Testis (tissue), 3 donors: ENCODE data around the gene EDC4. TPM values are rescaled to one million over a fixed set of nuclear protein-coding genes. Genes with fewer than 3 reads are reported as not detected.

Experiments
- DNase-seq: peaks from one replicate; pipeline ENCODE4 v3.0.0-alpha.2; 2019
- H3K27ac ChIP-seq, 2 donors: fragments of 200-600 bp; sonication (generic); one replicate each; pipeline ENCODE4 v1.5.1; 2019
- H3K27me3 ChIP-seq: fragments of 200-600 bp; sonication (generic); one replicate; pipeline ENCODE4 v1.5.1; 2019
- H3K36me3 ChIP-seq: fragments of 200-600 bp; sonication (generic); one replicate; pipeline ENCODE4 v1.5.1; 2017; ENCODE audit warnings: low read depth; ENCODE audit errors: missing control alignments
- H3K4me1 ChIP-seq: fragments of 200-600 bp; sonication (generic); one replicate; pipeline ENCODE4 v1.5.1; 2019
- H3K4me3 ChIP-seq, 2 donors: fragments of 200-600 bp; sonication (generic); one replicate each; pipeline ENCODE4 v1.5.1; 2017 to 2019
- H3K9me3 ChIP-seq: fragments of 200-600 bp; sonication (generic); one replicate; pipeline ENCODE4 v1.5.1; 2017
- POLR2A ChIP-seq: fragments of 450-650 bp; IDR thresholded peaks from one replicate; pipeline ENCODE4 v1.6.1; 2017; ENCODE audit warnings: antibody characterized with exemption, mild to moderate bottlenecking, moderate library complexity
- WGBS, 2 donors: methylation state at CpG; one replicate each; pipeline ENCODE4 v1.1.5; 2018; 5-methylcytosine and 5-hydroxymethylcytosine counted together
- intact Hi-C: fragments of 100-400 bp; cut with DNase I; formaldehyde crosslinking; loops from one replicate; pipeline ENCODE4 v1.15.1; 2023; ENCODE audit warnings: low total_unique reads
- polyA plus RNA-seq: library from polyadenylated mRNA; stranded (reverse); fragments of 350-450 nt; fragmentation: Illumina TruSeq; extraction: RNeasy Lipid Tissue Mini Kit (QIAGEN cat#74804); gene quantifications from one replicate; pipeline ENCODE4 v1.2.3, GENCODE V29; 2014; ENCODE audit warnings: low read depth, low replicate concordance; ENCODE audit not compliant: insufficient read depth
- total RNA-seq, 2 donors: library from RNA; depleted of rRNA; stranded (reverse); fragments of >200 nt; gene quantifications; one replicate each; pipeline ENCODE4 v1.2.3, GENCODE V29; 2016
- TF ChIP-seq, protein P1 (sequence below), 3 experiments: fragments of 450-650 bp in 2 of 3; fragments of 200-600 bp in 1 of 3; sonication (generic) in 1 of 3; IDR thresholded peaks; one replicate each; pipeline ENCODE4 v1.5.1; 2016 to 2019; ENCODE audit warnings: antibody characterized with exemption in 3 of 3, mild to moderate bottlenecking in 2 of 3, moderate library complexity in 1 of 3

Gene EDC4
- total and polyA plus RNA-seq, 3 donors from 2014 or later: 96.7 to 107 (median 106) TPM

GRCh38 chr16:67847064-67847861 lies 25.6 kb upstream of the EDC4 start, which contains the start of gene CENPT:
TSS of gene CENPT (minus strand) at chr16:67847693. CDS start at chr16:67833859, 13,834 bp downstream.
- no peaks in the 10 kb centered on the region for H3K36me3 ChIP-seq
- peaks cover 47% of the 10 kb centered on the region for H3K4me1 ChIP-seq
- no peaks in the 10 kb centered on the region for H3K9me3 ChIP-seq
- H3K4me3 ChIP-seq: peak within 1 kb of the TSS; percentile 88
- DNase-seq: peak; percentile 70
- no peak for TF ChIP-seq POLR2A
- TF ChIP-seq, protein P1, sequence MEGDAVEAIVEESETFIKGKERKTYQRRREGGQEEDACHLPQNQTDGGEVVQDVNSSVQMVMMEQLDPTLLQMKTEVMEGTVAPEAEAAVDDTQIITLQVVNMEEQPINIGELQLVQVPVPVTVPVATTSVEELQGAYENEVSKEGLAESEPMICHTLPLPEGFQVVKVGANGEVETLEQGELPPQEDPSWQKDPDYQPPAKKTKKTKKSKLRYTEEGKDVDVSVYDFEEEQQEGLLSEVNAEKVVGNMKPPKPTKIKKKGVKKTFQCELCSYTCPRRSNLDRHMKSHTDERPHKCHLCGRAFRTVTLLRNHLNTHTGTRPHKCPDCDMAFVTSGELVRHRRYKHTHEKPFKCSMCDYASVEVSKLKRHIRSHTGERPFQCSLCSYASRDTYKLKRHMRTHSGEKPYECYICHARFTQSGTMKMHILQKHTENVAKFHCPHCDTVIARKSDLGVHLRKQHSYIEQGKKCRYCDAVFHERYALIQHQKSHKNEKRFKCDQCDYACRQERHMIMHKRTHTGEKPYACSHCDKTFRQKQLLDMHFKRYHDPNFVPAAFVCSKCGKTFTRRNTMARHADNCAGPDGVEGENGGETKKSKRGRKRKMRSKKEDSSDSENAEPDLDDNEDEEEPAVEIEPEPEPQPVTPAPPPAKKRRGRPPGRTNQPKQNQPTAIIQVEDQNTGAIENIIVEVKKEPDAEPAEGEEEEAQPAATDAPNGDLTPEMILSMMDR (IDR thresholded peaks at IDR 0.05): no peak
- intact Hi-C loops: no loop called here
- H3K27me3 ChIP-seq: no peaks in the 10 kb centered on the region
- H3K27ac ChIP-seq: peak within 1 kb of the TSS; percentile 89 to 99
- 0 to 1% methylated on average over 2 to 36 of the region's 62 CpGs for WGBS, 2 donors

GRCh38 chr16:67848118-67848517 lies 24.7 kb upstream of the EDC4 start:
- H3K4me1 ChIP-seq: peaks cover 47% of the 10 kb centered on the region
- no peaks in the 10 kb centered on the region for H3K36me3 ChIP-seq
- peak overlapping the region; percentile 89 to 99 for H3K27ac ChIP-seq
- no peaks in the 10 kb centered on the region for H3K9me3 ChIP-seq
- intact Hi-C loops: no loop called here
- peak overlapping the region; percentile 88 for H3K4me3 ChIP-seq
- 39 to 47% methylated on average over 11 of the region's 11 CpGs for WGBS, 2 donors
- TF ChIP-seq, protein P1 (IDR thresholded peaks at IDR 0.05): no peak
- no peak for DNase-seq
- no peaks in the 10 kb centered on the region for H3K27me3 ChIP-seq

- no peak for TF ChIP-seq POLR2A
- TF ChIP-seq, protein P1 (IDR thresholded peaks at IDR 0.05): no peak
- 82 to 97% methylated on average over 3 of the region's 3 CpGs for WGBS, 2 donors
- Histone ChIP-seq H3K36me3 (no peaks in the 10 kb centered on the region), H3K4me1 (peaks cover 33% of the 10 kb centered on the region), H3K27me3 (no peaks in the 10 kb centered on the region), H3K4me3 (no peak overlapping the region), H3K9me3 (no peaks in the 10 kb centered on the region), H3K27ac (no peak overlapping the region)
- intact Hi-C loops: no loop called here
- no peak for DNase-seq
Measured at GRCh38 chr16:67853670-67854069, 19.2 kb upstream of the EDC4 start.

DNA sequence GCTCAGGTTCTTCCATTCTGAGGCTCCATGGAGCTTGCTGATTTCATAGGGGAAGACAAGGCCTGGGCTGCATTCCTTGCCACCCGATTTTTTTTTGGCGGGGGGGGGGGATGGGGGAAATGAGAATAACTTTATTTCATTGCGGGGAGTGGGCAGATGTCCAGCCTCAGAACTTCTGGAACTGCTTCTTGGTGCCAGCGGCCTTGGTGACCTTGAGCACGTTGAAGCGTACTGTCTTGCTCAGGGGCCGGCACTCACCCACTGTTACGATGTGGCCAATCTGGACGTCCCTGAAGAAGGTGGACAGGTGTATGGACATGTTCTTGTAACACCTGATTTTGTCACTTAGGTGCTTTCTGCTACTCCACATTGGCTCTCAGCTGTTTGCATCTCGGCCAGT lies 17.1 kb upstream of the EDC4 start:
- peak; percentile 69 for DNase-seq
- Histone ChIP-seq H3K4me1 (peaks cover 21% of the 10 kb centered on the region), H3K27me3 (no peaks in the 10 kb centered on the region), H3K9me3 (no peaks in the 10 kb centered on the region), H3K36me3 (no peaks in the 10 kb centered on the region), H3K4me3 (no peak overlapping the region), H3K27ac (peak overlapping the region; percentile 0 to 37)
- 35 to 72% methylated on average over 10 of the region's 10 CpGs for WGBS, 2 donors
- intact Hi-C loops: no loop called here
- TF ChIP-seq, protein P1 (IDR thresholded peaks at IDR 0.05): no peak
- TF ChIP-seq POLR2A: no peak
